Gastrocnemius medialis (tissue), 4 donors: ENCODE results near the gene TTC4.

Experiments used
- CTCF ChIP-seq, 5 experiments: fragments of 450-650 bp in 3 of 5; fragments of 200-600 bp in 2 of 5; sonication (generic) in 2 of 5; IDR thresholded peaks in 4 of 5; conservative IDR thresholded peaks in 1 of 5; 1 replicate in 4 of 5; 2 replicates in 1 of 5; pipeline ENCODE4 v1.5.1; 2016 to 2019; ENCODE audit warnings: antibody characterized with exemption in 5 of 5, mild to moderate bottlenecking in 3 of 5, moderate library complexity in 3 of 5
- POLR2A ChIP-seq, 2 donors: fragments of 450-650 bp; IDR thresholded peaks; one replicate each; pipeline ENCODE4 v1.6.1; 2017; ENCODE audit warnings: antibody characterized with exemption in 2 of 2, mild to moderate bottlenecking in 2 of 2, moderate library complexity in 2 of 2

- TF ChIP-seq POLR2A (IDR thresholded peaks at IDR 0.05): no peak
- TF ChIP-seq CTCF (IDR thresholded peaks at IDR 0.05 in 4 of 5, conservative IDR thresholded peaks at IDR 0.05 in 1 of 5): no peak
Measured at GRCh38 chr1:54784066-54784465, 68.4 kb downstream of the TTC4 start.
